Stimulated activated CD8-positive, alpha-beta memory T cell treated with anti-CD3 and anti-CD28 coated beads, Interleukin-15, amount 100 ng/mL, for 4 hours (primary cell): ENCODE results near the gene DIP2C.
"Not testable (repeated sequence)": the region's sequence is repeated elsewhere in the genome, so short reads cannot be mapped to it uniquely, and the experiment has no call there.

Experiments
- DNase-seq, 2 donors: peaks; one replicate each; pipeline ENCODE4 v3.0.0-alpha.2; 2020; ENCODE audit warnings: low read depth in 2 of 2

Gene DIP2C

DNA sequence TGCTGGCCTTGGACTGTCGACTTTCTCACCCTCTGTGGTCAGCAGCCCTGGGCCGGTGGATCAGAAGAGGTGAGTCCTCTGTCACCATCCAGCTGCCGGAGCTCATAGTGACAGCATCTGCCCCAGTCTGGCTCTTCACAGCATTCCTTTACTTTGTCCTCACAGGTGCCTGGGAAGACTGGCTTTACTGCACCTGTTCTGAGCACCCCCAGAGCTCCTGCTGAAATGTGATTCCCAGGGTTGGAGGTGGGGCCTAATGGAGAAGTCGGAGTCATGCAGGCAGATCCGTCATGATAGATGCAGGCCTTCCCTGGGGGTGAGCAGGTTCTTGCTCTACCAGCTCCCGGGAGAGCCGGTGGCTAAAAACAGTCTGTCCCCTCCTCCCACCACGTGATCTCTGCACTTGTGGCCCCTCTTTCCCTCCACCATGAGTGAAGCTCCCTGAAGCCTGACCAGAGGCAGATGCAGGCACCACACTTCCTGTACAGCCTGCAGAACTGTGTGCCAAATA lies 382.7 kb downstream of the DIP2C start:
- no peak for DNase-seq

DNA sequence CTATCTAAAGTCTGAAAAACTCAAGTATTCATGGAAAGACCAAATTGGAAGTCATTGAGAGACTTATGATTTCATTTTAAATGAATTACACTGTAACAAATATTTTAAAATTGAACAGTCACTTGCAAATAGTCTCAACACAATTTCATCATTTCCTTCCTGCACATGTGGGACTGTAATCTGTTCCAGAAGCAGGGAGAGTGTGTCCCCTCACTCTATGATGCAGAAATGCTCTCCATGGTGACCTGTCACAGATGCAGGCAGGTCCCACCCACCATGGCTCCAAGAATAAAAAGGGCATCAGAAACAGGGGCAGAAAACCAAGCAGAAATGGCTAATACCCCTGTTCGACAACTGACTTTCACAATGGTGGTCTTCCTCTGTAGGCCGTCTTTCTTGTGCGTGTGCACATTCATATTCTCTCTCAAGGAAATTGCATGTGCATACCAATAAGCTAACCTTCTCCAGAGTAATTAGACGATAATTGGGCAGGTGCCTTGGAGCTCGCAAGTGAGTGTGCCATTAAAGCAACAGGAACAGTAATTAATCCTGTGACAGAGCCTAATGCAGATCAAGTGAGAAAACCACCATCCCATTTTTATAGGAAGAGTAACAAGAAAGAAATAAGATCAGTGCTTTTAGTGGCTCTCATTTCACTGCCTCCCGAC lies 383.3 kb downstream of the DIP2C start:
- DNase-seq: no peak

DNA sequence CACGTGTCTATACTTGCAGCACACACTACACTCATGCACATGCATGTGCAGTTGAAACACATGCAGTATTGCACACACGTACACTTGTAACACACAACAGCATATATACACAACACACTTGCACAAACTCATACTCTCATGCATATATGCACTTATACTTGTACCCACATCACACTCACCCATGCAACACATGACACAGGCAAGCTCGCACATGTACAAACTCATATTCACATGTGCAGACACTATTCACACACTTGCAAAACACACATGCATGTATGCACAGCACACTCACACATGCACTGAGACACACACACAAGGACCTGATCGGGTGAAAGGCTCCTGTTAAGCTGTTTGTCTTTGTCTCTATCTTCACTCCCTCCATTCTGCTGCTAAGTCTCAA lies 384.4 kb downstream of the DIP2C start:
- no peak for DNase-seq

DNA sequence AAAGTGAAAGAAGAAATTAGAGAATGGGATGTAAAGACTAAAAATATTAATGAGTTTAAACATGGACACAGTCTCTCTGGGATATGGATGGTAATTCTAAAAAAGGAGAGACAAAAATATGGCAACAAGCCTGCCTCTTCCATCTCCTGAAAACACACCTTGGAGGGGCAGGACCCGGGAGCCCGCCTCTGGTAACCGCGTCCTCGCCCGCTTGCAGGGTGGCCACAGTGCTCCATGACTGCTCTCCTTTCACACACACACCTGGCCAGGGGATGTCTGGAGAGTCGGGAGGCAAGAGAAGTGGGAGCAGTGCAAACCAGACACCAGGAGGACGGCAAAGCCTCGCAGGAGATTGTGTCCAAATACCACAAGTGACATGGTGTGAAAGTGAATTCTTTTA lies 387.9 kb downstream of the DIP2C start:
- no peak for DNase-seq

DNA sequence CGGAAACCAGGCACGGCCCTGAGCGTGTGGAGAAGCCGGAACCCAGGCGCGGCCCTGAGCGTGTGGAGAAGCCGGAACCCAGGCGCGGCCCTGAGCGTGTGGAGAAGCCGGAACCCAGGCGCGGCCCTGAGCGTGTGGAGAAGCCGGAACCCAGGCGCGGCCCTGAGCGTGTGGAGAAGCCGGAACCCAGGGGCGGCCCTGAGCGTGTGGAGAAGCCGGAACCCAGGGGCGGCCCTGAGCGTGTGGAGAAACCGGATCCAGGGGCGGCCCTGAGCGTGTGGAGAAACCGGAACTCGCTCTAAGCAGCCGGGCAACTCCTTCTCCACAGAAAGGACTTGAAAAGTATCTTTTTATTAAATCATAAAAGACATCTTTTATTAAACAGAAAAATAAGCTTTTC lies 388.9 kb downstream of the DIP2C start:
- not testable (repeated sequence) for DNase-seq

DNA sequence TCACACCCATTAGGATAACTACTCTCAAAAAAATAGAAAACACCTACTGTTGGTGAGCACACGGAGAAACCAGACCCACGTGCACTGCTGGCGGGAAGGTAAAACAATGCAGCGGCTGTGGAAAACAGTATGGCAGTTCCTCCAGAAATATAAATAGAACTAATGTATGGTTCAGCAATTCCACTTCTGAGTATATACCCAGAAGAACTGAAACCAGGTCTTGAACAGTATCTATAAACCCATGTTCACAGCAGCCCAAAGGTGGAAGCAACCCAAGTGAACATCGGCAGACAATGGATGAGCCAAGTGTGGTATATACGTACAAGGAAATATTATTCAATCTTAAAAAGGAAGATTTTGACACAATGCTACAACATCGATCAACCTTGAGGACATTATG lies 389.5 kb downstream of the DIP2C start:
- DNase-seq: no peak

DNA sequence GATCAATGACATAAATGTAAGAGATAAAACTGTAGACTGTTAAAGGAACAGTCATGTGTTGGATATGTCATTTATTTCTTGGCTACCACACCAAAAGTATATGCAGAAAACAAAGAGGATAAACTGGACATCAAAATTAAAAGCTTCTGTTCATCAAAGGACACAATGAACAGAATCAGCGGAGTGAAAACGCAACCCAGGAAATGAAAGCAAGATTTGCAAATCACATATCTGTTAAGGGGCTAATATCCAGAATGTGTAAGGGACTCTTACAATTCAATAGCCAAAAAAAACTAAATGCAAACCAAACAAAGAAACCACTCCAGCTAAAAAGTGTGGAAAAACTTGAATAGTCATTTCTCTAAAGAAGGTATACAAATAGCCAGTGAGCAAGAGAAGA lies 390.0 kb downstream of the DIP2C start:
- DNase-seq: no peak

DNA sequence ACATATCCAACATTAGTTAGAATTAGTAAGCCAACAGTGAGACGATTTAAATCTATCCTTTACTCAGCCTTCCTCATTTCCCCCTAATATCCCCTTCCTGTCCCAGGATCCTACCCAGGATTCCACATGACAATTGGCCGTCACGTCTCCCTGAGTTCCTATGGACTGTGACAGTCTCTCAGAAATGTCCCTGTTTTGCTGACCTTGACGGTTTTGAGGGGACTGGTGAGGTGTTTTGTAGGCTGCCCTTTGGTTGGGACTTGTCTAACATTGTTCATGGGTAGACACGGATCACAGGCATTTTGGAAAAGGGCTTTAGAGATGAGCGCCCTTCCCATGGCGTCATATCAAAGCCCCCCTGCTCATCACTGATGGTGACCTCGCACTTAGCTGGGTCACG lies 391.4 kb downstream of the DIP2C start:
- DNase-seq: no peak

DNA sequence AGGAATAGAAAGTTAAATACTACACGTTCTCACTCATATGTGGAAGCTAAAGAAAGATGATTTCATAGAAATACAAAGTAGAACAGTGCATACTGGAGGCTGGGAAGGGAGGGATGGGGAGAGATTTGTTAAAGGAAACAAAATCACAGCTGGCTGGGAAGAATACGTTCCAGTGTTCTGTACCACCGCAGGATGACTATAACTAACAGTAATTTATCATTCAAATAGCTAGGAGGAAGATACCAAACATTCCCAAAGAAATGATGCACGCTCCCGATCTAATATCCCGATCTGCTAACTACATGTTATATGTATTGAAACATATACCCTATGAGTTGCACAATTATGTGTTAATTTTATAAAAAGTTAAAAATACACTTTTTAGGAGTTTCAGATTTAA lies 391.9 kb downstream of the DIP2C start:
- DNase-seq: no peak

DNA sequence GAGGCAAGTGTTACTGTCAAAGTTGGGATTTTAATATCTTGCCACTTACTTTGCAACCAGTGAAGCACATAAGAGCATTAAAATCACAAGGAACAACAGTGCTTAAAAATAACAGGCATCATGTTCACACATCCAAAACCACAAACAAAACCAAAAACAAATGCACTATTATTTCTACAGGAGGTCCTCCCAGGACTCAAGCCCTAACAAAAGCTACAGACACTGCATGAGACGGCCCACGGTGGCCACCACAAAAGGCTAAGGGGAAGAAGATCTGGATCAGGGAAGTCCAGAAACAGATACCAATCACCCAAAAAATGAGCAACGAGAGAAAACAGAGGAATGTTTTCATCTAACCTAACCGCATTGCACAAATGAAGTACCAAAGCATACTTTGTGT lies 395.8 kb downstream of the DIP2C start:
- DNase-seq: no peak

DNA sequence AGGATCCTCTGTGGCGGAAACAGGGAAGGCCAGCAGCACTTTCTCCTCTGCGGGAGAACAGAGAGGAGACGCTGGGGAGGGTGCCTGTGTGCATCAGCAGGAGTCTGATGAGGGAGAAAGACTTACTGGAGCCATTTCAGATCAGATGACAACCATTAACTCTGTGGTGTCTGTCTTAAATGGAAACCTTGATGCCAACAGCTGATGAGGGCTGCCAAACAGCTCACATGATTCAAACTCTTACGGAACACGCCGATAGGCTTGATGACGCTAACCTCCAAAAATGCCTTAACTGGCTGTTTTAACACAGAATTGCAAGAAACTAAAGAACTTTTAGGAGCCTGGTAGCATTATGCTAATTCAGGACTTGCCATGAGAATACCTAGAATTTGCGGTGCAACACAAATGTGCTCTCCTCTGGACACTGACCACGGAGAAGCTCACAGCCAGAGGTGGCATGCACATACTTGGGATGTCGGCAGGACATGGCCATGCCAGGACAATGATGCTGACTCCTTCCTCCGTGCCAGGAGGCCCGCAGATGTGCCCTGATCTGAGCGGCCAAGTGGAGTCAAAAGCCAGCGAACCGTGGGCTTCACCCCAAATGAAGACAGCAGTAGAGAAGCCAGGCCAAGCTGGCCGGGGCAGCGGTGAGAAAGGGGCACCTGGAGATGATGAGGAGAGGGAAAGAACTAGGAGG lies 399.3 kb downstream of the DIP2C start:
- DNase-seq: no peak

DNA sequence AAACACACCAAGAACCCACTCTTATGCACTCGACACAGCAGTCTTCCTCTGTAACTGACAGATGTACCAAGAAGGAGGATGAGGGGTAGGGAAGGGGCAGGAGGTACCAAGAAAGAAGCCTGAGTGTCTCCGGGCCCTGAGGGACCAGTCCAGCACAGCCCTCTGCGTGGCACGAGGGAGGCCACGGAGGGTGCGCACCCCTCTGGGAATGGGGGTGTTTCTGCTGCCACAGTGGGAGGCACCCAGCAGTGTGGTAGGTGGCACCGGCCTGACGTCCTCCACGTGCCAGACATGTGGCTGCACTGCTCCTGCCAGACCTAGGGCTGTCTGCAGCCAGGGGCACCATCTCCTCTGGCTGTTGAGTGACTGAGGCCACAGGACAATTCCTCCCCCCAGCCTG lies 399.9 kb downstream of the DIP2C start:
- no peak for DNase-seq

DNA sequence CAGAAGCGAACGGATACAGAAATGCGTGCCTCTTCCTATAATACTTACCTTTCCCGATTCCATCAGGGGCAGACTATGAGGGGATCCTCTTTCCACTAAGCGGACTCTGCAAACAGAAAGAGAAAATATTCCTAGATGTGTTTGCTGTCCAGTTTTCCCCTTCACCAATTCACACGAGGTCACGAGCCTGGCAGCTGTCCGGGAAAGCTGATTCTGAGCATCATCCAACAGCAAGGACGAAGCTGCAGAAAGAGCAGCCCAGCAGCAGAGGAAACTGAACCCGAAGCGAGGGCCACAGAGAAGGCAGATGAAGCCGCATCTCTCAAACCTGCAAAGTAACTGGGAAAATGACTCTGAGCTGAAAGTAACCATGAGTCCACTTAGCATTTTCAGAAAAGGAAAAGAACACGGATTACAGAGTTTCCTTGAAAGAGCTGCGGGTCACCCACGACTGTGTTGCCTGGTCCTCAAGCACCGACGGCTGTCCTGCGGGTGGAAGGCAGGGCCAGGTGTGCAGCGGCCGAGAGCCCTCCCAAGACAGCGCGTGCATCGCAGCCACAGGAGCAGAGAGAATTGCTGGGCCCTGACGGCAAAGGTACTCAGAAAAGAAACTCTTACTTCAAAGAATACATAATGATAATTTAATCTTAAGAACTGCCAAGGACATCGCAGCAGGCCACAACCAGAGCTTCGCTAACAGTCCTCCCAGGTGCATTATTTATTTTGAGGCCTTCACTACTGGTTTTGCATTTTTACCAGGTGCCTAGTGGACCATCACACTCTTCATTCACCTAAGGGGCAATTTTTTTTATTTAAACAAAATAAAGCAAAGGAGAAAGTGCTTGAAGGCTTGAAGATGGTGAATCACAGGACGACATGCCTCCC lies 400.9 kb downstream of the DIP2C start:
- no peak for DNase-seq

DNA sequence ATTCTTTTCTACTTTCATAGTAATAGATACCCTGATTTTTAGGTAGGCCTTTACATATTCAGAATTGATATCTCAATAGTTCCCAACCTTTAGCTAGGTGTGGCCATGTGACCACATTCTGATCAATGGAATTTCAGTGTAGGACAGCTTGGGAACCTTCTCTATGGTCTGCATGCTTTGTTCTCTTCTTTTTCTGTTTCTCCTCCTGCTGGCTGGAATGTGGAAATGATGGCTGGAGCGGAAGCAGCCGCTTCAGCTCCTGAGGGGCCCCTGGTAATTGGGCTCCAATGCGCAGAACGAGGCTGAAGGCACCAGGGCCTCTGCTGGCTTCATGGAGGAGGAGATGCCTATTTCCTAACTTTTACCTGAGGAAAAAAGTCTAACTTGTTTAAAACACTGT lies 401.7 kb downstream of the DIP2C start:
- DNase-seq: no peak

DNA sequence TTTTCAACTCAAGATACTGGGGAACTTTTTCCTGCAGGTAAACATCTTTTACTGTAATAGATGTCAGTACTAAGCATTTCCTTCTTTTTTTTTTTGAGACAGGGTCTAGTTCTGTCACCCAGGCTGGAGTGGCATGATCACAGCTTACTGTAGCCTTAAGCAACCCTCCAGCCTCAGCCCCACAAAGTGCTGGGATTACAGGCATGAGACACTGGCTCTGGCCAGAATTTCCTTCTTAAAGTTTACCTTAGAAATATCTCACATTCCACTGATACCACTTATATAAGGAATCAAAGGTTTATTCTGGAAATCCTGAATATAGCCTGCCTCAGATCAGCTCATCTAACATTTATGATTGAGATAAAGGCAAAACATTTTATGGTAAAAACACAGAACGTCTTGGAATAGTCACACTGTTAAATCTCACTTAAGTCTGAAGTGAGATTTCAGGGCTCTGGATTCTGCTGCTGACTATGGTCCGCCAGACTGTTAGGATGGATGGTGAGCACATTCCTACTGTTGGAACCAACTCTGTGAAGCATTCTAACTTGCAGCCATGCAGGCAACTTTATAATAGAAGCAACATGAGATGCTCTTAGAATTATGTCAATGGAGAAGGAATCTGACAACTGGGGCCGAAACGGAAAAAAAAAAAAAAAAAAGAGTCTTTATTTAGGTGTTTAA lies 402.3 kb downstream of the DIP2C start:
- no peak for DNase-seq

DNA sequence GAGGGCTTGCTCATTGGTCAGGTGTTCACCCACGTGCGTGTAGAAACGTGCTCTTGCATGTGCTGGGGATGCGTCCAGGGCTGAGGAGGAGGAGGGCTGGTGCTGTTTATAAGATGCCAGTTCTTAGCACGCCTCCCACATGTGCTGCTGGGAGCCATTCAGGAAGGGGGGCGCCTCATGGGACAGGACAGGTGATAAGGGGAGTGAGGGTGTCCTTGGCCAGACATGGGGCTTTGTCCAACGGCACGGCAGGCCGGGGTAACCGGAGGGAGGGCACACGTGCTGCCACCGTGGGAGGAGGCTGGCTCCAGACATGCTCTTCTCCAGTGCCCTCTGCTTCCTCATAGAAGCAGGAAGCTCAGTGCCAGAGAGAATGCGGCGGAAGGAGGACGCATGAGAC lies 404.3 kb downstream of the DIP2C start:
- DNase-seq: no peak

DNA sequence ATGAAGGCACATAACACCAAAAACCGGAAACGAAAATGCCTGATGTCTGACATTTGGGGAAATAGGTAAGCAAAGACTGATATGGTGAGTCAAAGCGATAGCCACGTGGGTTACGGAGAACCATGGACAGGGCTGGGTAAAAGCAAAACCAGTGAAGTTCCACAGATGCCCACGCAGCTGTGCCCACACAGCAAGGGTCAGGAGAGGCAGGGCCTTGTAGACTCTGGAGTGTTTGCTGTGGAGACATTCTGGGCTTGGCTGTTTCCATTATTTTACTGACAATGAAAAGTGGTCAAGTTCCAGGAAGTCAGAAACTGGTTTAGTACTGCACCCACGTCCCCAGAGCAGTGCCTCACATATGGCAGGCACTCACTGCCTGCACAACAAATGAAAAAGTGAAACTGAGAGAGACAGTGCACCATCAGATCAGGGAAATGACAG lies 405.5 kb downstream of the DIP2C start:
- DNase-seq: no peak

DNA sequence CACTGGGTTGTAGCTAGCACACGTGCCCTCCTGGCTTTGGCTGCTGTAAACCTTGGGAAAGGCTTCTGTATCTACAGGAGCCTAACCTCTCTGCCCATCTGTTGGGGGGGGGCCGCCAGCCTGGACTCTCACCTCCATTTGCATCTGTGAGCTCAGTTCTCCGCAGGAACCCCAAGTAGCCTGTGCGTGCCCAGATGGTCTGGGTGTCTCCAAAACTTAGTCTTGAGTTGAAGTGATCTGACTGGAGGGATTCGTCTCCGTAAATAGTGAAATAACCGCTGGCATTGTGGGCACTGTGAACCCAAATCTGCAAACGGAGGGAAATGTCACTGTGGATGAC lies 406.4 kb downstream of the DIP2C start:
- no peak for DNase-seq

DNA sequence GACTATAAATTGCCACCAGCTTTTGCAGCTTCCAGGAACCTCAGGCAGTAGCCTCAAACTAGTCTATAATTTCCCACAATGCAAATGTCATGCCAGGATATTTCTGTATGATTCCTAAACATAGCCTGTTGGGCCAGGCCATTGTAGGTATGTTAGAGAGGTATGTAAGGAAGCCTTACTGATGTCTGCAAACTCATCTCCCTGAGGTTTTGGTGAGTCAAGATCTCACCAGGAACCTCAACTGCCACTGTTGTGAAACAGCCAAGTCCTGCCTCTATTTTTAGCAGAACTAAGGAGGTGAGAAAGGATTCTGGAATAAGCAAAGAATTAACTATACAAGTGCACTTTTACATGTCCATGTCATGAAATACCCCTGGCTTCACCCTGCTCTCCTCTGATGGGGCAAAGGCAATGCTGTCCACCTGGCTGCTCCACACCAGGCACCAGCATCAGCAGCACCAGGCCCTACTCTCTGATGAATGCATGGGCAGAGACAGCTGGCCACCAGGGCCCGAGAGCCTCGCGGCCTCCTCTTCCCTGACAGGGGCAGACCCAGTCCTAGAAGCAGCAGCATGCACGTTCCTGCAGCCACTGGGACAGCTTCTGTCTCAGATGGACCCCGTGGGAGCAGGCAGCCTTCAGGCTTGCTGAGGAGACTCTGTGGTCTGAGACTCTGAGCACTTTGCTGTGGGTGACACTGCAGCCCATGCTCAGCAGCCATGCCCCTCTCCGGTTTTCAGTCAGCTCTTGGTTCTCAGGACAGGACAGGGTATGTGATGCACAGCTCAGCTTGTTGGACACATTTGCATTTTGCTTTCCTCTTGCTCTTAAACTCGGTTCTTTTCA lies 407.0 kb downstream of the DIP2C start:
- no peak for DNase-seq

DNA sequence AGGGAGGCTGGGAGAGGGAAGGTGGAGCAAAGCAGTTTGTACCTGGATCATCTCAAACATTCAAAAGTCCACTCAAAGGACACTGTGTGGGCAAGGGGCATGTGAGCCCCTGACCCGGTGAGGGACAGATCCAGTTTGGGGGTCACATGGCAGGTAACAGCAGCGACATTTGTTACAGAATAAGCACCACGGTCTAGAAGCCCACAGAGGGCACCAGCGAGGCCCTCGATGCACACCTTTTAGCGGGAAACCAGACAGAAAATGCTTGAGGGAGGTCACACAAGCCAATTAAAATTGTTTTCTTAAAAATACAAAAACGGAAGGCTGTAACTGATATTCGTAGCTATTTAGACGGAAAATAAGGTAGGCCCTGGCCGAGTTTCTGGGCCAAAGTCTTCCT lies 409.8 kb downstream of the DIP2C start:
- no peak for DNase-seq

DNA sequence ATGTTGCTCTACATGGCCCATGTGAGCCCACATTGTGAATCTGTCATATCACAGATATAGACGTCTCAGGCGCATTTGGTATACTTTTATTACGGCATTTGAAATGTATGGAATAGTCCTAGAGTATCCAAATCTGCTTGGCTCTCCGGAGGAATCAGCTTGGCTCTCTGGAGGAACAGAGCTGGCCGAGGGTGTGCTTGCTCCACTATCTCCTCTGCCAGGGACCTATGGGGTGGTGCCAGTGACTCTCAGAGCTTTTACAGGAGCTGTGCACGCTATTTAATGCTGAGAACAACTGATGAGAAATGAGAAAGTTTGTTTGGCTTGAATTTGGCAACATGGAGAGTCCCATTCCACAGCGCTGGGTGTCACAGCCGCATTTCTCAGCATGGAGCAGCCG lies 410.2 kb downstream of the DIP2C start:
- no peak for DNase-seq
